ENCODE measurements around the gene ADORA1.

ADORA1 gene

DNA sequence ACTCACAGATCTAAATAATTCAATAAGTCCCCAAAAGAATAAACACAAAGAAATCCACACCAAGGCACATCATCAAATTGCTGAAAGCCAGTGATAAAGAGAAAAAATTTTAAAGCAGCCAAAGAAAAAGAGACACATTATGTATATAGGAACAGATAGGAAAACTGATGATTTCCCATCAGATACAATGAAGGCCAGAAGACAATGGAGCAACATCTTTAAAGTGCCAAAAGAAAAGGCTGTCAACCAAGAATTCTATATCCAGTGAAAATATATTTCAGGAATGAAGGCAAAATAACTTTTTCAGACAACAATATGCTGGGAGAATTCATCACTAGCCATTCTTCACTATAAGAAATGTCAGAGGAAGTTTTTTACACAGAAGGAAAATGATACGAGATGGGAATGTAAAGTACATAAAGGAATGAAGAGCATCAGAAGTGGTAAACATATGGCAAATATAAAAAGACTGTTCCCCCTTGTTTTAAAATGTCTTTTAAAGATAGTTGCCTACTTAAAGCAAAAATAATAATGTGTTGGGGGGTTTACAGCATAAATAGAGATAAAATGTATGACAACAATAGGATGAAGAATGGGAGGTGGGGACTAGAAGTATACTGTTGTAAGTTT, 32.4 kb upstream of the ADORA1 start:
- no peak for DNase-seq (ENCODE audit: insufficient read length, low spot score)
- TF ChIP-seq, protein P1, sequence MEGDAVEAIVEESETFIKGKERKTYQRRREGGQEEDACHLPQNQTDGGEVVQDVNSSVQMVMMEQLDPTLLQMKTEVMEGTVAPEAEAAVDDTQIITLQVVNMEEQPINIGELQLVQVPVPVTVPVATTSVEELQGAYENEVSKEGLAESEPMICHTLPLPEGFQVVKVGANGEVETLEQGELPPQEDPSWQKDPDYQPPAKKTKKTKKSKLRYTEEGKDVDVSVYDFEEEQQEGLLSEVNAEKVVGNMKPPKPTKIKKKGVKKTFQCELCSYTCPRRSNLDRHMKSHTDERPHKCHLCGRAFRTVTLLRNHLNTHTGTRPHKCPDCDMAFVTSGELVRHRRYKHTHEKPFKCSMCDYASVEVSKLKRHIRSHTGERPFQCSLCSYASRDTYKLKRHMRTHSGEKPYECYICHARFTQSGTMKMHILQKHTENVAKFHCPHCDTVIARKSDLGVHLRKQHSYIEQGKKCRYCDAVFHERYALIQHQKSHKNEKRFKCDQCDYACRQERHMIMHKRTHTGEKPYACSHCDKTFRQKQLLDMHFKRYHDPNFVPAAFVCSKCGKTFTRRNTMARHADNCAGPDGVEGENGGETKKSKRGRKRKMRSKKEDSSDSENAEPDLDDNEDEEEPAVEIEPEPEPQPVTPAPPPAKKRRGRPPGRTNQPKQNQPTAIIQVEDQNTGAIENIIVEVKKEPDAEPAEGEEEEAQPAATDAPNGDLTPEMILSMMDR (IDR thresholded peaks at IDR 0.05; ENCODE audit: insufficient read depth, missing control alignments), result no peak
- FAIRE-seq, result peak; percentile 53

DNA sequence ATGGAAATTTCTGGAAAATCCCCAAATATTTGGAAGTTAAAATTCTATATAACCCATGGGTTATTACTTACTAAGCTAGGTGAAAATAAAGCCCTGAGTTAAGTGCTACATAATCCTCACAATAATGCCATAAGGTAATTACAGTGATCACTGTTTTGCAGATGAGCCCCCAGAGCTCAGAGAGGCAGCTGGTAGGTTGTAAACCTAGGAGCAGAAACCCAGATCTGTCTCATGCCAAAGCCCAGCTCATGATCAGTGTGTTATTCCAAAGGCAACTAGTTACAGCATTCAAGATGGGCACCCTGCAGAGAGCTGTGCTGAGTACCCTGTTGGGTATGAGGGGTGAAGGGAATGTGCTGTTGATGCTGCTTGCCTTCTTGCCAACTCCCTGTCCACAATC, 31.0 kb upstream of the ADORA1 start:
- DNase-seq (ENCODE audit: insufficient read length, low spot score) (peak; percentile 68), FAIRE-seq (peak; percentile 90)
- TF ChIP-seq, protein P1 (IDR thresholded peaks at IDR 0.05; ENCODE audit: insufficient read depth, missing control alignments), result no peak

DNA sequence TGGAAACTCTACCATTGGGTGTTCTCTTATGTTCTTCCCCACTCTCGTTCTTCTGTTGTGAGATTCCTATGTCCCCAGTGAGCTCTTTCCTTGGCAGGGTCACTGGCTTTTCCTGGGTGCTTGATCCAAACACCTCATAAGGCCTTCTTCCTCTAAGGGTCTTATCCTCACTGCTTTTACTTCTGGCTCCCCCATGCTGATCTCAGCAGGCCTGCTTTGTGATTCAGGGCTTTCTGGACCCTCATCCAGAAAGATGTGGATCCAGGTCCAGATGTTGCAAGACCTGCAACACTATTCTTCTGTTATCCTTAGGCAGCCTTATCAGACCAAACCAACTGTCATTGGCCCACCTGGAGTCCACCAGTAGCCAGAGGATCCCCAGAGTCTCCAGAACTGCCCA, 30.5 kb upstream of the ADORA1 start:
- FAIRE-seq, result no peak
- DNase-seq (ENCODE audit: insufficient read length, low spot score), result no peak
- TF ChIP-seq, protein P1 (IDR thresholded peaks at IDR 0.05; ENCODE audit: insufficient read depth, missing control alignments), result no peak

DNA sequence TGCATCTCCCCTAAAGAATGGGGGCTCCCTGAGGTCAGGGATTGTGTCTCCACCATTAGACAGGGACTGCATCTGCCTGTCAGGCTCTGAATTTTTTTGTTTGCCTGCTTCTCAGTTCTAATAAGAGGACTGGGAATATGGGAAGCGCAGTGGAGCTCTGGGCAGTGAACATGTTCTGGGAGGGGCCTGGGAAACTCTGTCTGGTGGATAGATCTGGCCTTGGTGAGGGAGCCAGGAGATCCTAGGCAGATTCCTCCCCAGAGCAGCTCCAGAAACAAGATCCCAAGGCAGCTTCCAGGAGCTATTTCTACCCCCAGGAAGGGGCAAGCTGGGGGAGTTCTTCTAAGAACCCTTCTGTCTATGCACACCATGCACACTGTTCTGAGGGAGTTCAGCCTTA, 29.1 kb upstream of the ADORA1 start:
- TF ChIP-seq, protein P1 (IDR thresholded peaks at IDR 0.05; ENCODE audit: insufficient read depth, missing control alignments), result no peak
- no peak for FAIRE-seq
- no peak for DNase-seq (ENCODE audit: insufficient read length, low spot score)

DNA sequence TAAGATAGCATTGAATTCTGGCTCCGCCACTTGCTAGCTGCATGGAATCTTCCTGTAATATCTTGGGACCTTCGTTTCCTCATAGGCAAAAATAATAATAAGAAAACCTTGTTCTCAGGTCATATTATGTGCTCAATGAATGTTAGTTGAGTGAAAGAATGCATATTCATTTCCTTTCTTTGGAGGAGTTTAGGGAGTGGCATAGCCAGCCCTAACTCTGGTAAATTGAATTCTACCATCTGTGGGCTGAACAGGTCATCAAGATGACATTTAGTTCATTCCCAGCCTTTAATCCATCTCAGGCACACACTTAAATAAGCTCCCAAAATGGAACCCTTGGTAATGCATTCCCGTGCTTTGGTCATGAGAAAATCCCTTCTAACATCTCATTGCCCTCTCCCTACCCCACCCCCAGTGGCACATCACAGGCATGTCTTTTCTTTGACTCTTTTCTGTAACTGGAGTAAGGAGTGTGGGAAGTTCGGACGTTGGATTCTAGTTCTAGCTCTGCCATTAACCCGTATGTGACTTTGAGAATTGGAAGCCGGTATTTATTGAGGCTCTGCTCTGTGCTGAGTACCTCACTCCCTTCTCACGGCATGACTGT, 28.5 kb upstream of the ADORA1 start:
- TF ChIP-seq, protein P1 (IDR thresholded peaks at IDR 0.05; ENCODE audit: insufficient read depth, missing control alignments), result no peak
- FAIRE-seq, result peak; percentile 21
- no peak for DNase-seq (ENCODE audit: insufficient read length, low spot score)

DNA sequence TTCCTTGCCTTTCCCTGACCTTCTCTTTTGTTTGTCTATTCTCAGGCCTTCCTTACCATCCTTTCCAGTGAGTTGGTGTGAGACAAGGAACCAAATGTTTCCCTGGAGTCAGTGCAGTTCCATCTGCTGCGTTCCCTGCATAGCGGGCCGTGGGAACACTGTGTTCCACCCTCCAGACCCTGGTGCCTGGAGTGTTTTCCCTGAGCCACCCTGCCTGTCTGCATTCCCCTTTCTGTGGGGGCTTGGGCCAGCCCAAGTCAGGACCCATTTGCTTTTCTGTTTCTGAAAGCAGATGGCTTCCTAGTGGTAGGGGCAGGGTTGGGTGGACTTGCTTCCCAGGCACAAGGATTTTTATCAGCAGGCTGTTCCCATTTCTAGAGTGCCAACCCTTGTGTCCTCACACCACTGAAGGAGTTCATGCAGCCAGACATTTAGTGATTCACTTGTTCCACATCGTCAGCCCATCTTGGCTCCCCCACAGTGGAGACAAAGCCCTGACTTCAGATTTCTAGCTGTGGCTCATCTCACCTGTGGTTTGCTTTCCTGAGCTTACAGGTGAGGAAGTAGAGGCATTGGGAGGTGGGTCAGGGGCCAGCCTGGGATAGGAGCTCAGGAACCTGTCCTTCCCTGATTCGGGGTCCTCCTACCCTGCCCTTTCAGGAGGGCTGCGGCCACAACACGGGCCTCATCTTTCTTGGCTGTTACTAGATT, 27.6 kb upstream of the ADORA1 start:
- TF ChIP-seq, protein P1 (IDR thresholded peaks at IDR 0.05; ENCODE audit: insufficient read depth, missing control alignments), result no peak
- DNase-seq (ENCODE audit: insufficient read length, low spot score), result no peak
- FAIRE-seq, result no peak

DNA sequence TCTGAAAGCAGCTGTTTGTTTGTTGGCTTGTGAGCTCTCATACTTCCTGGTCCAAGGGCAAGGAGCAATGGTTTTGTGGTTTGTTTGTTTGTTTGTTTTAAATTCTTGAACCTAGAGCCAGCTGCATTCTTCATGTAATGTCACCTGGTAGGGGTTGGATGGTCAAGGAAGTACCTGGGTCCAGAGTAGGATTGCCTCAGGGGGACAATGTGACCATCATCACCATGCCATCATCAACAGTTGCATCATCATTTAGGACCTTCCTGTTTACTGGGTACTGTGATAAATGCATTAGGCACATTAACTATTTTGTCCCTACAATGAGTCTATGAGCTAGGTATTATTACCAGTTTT, 27.0 kb upstream of the ADORA1 start:
- TF ChIP-seq, protein P1 (IDR thresholded peaks at IDR 0.05; ENCODE audit: insufficient read depth, missing control alignments), result no peak
- FAIRE-seq (no peak), DNase-seq (ENCODE audit: insufficient read length, low spot score) (no peak)
